Measurements from ENCODE around the gene C16orf92. TPM values are rescaled to one million over a fixed set of nuclear protein-coding genes. Genes with fewer than 3 reads are reported as not detected.

C16orf92 gene
- polyA plus RNA-seq, 1 experiment: not detected

DNA sequence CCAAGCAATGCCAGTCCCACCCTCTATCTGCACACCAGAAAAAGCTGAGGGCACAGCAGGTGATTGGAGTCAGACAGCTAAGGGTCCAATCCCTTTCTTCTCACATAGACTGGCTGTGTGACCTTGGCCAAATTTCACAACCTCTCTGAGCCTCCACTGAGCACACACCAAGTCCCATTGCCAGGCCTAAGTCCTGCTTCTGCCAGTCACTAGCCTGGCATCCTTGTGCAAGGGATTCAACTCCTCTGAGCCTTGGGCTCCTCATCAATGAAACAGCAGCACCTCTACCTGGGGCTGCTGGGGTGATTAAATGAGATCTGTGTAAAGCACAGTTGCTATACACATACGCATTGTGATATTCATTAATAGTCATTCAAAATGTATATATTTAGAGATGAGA is 23.6 kb downstream of the C16orf92 start:
- no peak overlapping the region for H3K4me3 ChIP-seq (ENCODE audit: low read depth, low read length)
- no peaks in the 10 kb centered on the region for H3K9me3 ChIP-seq (ENCODE audit: control insufficient read depth, insufficient read depth, low read length)
- no peak for DNase-seq (ENCODE audit: low read depth, low spot score)
- no peak overlapping the region for H3K27ac ChIP-seq (ENCODE audit: low read depth, low read length)
- ChIA-PET CTCF (no interaction called here), POLR2A (no interaction called here)
- TF ChIP-seq, protein P1, sequence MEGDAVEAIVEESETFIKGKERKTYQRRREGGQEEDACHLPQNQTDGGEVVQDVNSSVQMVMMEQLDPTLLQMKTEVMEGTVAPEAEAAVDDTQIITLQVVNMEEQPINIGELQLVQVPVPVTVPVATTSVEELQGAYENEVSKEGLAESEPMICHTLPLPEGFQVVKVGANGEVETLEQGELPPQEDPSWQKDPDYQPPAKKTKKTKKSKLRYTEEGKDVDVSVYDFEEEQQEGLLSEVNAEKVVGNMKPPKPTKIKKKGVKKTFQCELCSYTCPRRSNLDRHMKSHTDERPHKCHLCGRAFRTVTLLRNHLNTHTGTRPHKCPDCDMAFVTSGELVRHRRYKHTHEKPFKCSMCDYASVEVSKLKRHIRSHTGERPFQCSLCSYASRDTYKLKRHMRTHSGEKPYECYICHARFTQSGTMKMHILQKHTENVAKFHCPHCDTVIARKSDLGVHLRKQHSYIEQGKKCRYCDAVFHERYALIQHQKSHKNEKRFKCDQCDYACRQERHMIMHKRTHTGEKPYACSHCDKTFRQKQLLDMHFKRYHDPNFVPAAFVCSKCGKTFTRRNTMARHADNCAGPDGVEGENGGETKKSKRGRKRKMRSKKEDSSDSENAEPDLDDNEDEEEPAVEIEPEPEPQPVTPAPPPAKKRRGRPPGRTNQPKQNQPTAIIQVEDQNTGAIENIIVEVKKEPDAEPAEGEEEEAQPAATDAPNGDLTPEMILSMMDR (IDR thresholded peaks at IDR 0.05; ENCODE audit: low read depth, low read length): no peak
- no peaks in the 10 kb centered on the region for H3K27me3 ChIP-seq (ENCODE audit: control insufficient read depth, insufficient read depth, low read length)

- Histone ChIP-seq H3K27me3 (ENCODE audit: control insufficient read depth, insufficient read depth, low read length) (no peaks in the 10 kb centered on the region), H3K27ac (ENCODE audit: low read depth, low read length) (no peak overlapping the region), H3K9me3 (ENCODE audit: control insufficient read depth, insufficient read depth, low read length) (no peaks in the 10 kb centered on the region; the same call in 1 of the 2 replicates), H3K4me3 (ENCODE audit: low read depth, low read length) (no peak overlapping the region)
- ChIA-PET CTCF (interaction anchor here (0.8 kb wide), 1 partner anchor 18 kb away, joined by 3 read pairs; no protein-coding TSS in a partner anchor), POLR2A (no interaction called here)
- no peak for DNase-seq (ENCODE audit: low read depth, low spot score)
- TF ChIP-seq, protein P1 (IDR thresholded peaks at IDR 0.05; ENCODE audit: low read depth, low read length): no peak
These were observed 26.9 kb downstream of the C16orf92 start for GRCh38 chr16:30049871-30050270.

GRCh38 chr16:30051518-30051917 is 28.5 kb downstream of the C16orf92 start:
- Histone ChIP-seq H3K27me3 (ENCODE audit: control insufficient read depth, insufficient read depth, low read length) (no peaks in the 10 kb centered on the region), H3K9me3 (ENCODE audit: control insufficient read depth, insufficient read depth, low read length) (no peaks in the 10 kb centered on the region; the same call in 1 of the 2 replicates), H3K4me3 (ENCODE audit: low read depth, low read length) (no peak overlapping the region), H3K27ac (ENCODE audit: low read depth, low read length) (peak overlapping the region; percentile 21)
- no peak for DNase-seq (ENCODE audit: low read depth, low spot score)
- POLR2A ChIA-PET: interaction anchor here (0.6 to 0.9 kb wide), 2 partner anchors 18 to 125 kb away, joined by 4 to 7 read pairs; no protein-coding TSS in a partner anchor
- CTCF ChIA-PET: interaction anchor here (0.6 to 1.5 kb wide), 2 partner anchors 10 to 23 kb away, joined by 5 read pairs; no protein-coding TSS in a partner anchor
- TF ChIP-seq, protein P1 (IDR thresholded peaks at IDR 0.05; ENCODE audit: low read depth, low read length): no peak

- peak overlapping the region; percentile 81 for H3K4me3 ChIP-seq (ENCODE audit: low read depth, low read length)
- TF ChIP-seq, protein P1 (IDR thresholded peaks at IDR 0.05; ENCODE audit: low read depth, low read length): no peak
- ChIA-PET CTCF (interaction anchor here (0.6 kb wide), 1 partner anchor 204 kb away, joined by 3 read pairs; no protein-coding TSS in a partner anchor), POLR2A (interaction anchor here (0.5 to 2.2 kb wide), 4 partner anchors 13 to 87 kb away, joined by 3 to 25 read pairs (median 6); partner anchors contain the start of gene ALDOA)
- peak overlapping the region; percentile 39 for H3K27ac ChIP-seq (ENCODE audit: low read depth, low read length)
- H3K27me3 ChIP-seq (ENCODE audit: control insufficient read depth, insufficient read depth, low read length): no peaks in the 10 kb centered on the region
- H3K9me3 ChIP-seq (ENCODE audit: control insufficient read depth, insufficient read depth, low read length): no peaks in the 10 kb centered on the region; the same call in 1 of the 2 replicates
- DNase-seq (ENCODE audit: low read depth, low spot score): peak; percentile 75
These were observed 29.8 kb downstream of the C16orf92 start for GRCh38 chr16:30052671-30053372.
